HG03442 (cell line): ENCODE data around the gene CCDC28B.

ENCODE experiments used
- ATAC-seq: cut with Tn5 transposase; IDR thresholded peaks from one replicate; pipeline ENCODE4 v1.9.1; 2021; ENCODE audit warnings: mild to moderate bottlenecking, moderate library complexity; ENCODE audit not compliant: unreplicated experiment

Gene CCDC28B

GRCh38 chr1:32249831-32250525, 49.6 kb downstream of the CCDC28B start:
- ATAC-seq = peak; percentile 49

- ATAC-seq = no peak
Measured at GRCh38 chr1:32250893-32251716, 50.7 kb downstream of the CCDC28B start, which contains the start of gene LCK. LCK (plus strand) TSS chr1:32251265; CDS start chr1:32274330, 23,065 bp downstream.
